Measurements from ENCODE around the gene THSD7B.

Gene THSD7B

DNA sequence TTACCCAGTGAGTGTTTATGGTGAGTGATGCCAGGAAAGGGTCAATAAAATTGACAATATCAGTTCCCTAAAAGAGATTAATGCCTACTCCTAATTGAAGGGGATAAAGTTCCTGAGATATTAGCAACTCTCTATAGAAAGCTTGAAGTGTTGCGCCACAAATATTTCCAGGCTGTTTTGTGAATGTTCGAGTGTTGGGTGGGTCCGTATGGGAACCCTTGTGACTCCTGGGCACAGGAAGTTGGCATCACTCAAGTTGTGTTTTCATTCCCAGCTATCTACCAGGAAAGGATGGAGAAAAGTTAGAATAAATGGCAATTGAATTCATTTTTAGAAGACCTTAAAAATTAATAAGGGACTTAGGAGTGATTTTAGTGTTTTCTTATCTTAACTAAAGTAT lies 472.7 kb downstream of the THSD7B start:
- H3K4me1 ChIP-seq (ENCODE audit: control insufficient read depth, insufficient read depth, low read length, poor library complexity, severe bottlenecking), result no peaks in the 10 kb centered on the region
- no peak overlapping the region for H3K27ac ChIP-seq (ENCODE audit: insufficient read depth, low read length, poor library complexity, severe bottlenecking)
- H3K36me3 ChIP-seq (ENCODE audit: control insufficient read depth, insufficient read depth, low read length), result no peaks in the 10 kb centered on the region
- no peaks in the 10 kb centered on the region for H3K27me3 ChIP-seq (replicated peaks; ENCODE audit: control insufficient read depth, insufficient read depth, low read length, poor library complexity, severe bottlenecking)
- DNase-seq, result no peak
- H3K9me3 ChIP-seq (ENCODE audit: control insufficient read depth, low read length), result no peaks in the 10 kb centered on the region
- H3K4me3 ChIP-seq (ENCODE audit: insufficient read depth, low read depth, low read length, poor library complexity, severe bottlenecking), result no peak overlapping the region

DNA sequence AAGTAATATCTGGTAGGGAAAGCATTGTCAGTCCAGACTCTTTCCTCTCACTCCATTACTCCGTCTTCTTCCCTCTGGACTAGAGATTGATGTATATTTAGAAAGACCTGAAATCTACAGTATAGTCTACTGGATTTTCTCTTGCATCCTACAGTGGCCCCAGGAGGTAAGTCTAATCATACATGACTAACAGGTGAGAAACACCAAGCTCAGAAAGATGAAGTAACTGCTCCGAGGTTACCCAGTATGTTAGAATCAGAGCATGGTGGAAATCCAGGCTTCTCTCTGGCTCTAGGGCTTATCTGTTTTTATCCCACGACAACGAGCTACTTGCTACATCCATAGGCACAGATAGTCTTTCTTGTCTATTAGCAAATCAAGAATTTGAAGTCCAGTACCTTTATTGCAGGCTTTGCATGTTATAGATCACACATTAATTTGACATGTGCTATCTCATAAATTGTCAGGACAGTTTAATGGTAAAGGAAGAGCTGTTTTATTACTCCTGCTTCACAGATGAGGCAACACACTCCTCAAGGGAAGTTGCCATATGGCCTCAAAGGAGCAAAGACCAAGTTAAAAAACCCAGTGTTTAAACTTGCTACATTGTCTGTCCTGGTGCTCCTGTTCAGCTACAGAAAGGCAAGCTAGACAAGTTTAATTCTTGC lies 484.3 kb downstream of the THSD7B start:
- Histone ChIP-seq H3K27me3 (replicated peaks; ENCODE audit: control insufficient read depth, insufficient read depth, low read length, poor library complexity, severe bottlenecking) (no peaks in the 10 kb centered on the region), H3K4me1 (ENCODE audit: control insufficient read depth, insufficient read depth, low read length, poor library complexity, severe bottlenecking) (no peaks in the 10 kb centered on the region), H3K36me3 (ENCODE audit: control insufficient read depth, insufficient read depth, low read length) (no peaks in the 10 kb centered on the region), H3K4me3 (ENCODE audit: insufficient read depth, low read depth, low read length, poor library complexity, severe bottlenecking) (no peak overlapping the region), H3K27ac (ENCODE audit: insufficient read depth, low read length, poor library complexity, severe bottlenecking) (no peak overlapping the region), H3K9me3 (ENCODE audit: control insufficient read depth, low read length) (no peaks in the 10 kb centered on the region)
- no peak for DNase-seq

DNA sequence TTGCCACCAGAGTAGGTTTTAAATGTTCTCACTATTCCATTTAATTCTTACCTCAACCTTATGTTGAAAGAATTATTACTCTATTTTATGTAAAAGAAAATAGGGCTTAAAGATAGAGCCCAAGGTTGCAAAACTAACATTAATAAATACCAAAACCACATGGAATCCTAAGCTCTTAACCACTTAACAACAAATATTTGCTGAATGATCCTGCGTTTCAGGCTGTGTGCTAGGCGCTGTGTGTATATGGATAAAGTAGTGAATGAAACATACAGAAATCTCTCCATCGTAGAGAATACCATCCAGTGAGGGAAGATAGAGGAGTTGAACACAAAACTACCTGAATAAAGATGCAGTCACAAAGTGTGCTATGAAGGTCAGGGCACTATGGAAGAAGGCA lies 485.1 kb downstream of the THSD7B start:
- Histone ChIP-seq H3K27me3 (replicated peaks; ENCODE audit: control insufficient read depth, insufficient read depth, low read length, poor library complexity, severe bottlenecking) (no peaks in the 10 kb centered on the region), H3K27ac (ENCODE audit: insufficient read depth, low read length, poor library complexity, severe bottlenecking) (no peak overlapping the region), H3K9me3 (ENCODE audit: control insufficient read depth, low read length) (no peaks in the 10 kb centered on the region), H3K4me3 (ENCODE audit: insufficient read depth, low read depth, low read length, poor library complexity, severe bottlenecking) (no peak overlapping the region), H3K4me1 (ENCODE audit: control insufficient read depth, insufficient read depth, low read length, poor library complexity, severe bottlenecking) (no peaks in the 10 kb centered on the region), H3K36me3 (ENCODE audit: control insufficient read depth, insufficient read depth, low read length) (no peaks in the 10 kb centered on the region)
- DNase-seq, result no peak

DNA sequence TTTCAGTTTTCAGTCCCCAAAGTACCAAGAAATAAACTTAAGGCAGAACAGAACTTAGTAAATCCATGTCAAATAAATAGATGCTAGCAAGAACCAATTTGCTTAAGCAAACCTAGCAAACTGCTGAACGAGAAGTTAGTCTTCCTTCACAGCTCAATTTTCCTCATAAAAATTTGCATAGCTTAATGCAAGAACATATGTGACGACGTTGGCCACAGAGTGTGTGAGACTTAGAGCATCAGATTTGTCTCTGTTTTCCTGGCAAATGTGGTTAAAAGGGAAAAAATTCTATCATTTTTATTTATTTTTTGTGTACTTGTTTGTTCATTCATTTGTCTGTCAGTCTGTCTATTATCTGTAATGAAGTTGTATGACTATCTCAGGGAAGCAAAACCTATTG lies 485.7 kb downstream of the THSD7B start:
- Histone ChIP-seq H3K9me3 (ENCODE audit: control insufficient read depth, low read length) (no peaks in the 10 kb centered on the region), H3K27ac (ENCODE audit: insufficient read depth, low read length, poor library complexity, severe bottlenecking) (no peak overlapping the region), H3K27me3 (replicated peaks; ENCODE audit: control insufficient read depth, insufficient read depth, low read length, poor library complexity, severe bottlenecking) (no peaks in the 10 kb centered on the region), H3K4me3 (ENCODE audit: insufficient read depth, low read depth, low read length, poor library complexity, severe bottlenecking) (no peak overlapping the region), H3K4me1 (ENCODE audit: control insufficient read depth, insufficient read depth, low read length, poor library complexity, severe bottlenecking) (no peaks in the 10 kb centered on the region), H3K36me3 (ENCODE audit: control insufficient read depth, insufficient read depth, low read length) (no peaks in the 10 kb centered on the region)
- no peak for DNase-seq

DNA sequence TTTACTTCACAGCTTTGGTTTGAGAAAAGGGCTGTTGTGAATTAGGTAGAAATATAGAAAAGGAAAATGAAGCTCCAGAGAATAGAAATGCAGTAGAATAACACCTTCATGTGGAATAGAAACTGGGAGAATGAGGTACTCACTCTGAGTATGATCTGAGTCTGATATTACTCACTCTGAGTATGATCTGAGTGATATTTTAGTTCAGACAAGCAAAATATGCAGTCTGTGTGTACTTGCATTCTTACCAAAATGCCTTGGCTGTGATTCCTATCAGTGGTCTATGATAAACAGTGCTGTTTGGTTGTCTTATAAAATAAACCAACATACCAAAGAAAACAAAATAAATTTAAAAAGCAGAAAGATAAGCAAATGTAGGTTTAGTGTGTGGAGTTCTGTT lies 487.6 kb downstream of the THSD7B start:
- no peaks in the 10 kb centered on the region for H3K36me3 ChIP-seq (ENCODE audit: control insufficient read depth, insufficient read depth, low read length)
- H3K4me1 ChIP-seq (ENCODE audit: control insufficient read depth, insufficient read depth, low read length, poor library complexity, severe bottlenecking), result no peaks in the 10 kb centered on the region
- H3K9me3 ChIP-seq (ENCODE audit: control insufficient read depth, low read length), result no peaks in the 10 kb centered on the region
- no peak overlapping the region for H3K4me3 ChIP-seq (ENCODE audit: insufficient read depth, low read depth, low read length, poor library complexity, severe bottlenecking)
- no peak overlapping the region for H3K27ac ChIP-seq (ENCODE audit: insufficient read depth, low read length, poor library complexity, severe bottlenecking)
- DNase-seq, result no peak
- no peaks in the 10 kb centered on the region for H3K27me3 ChIP-seq (replicated peaks; ENCODE audit: control insufficient read depth, insufficient read depth, low read length, poor library complexity, severe bottlenecking)

DNA sequence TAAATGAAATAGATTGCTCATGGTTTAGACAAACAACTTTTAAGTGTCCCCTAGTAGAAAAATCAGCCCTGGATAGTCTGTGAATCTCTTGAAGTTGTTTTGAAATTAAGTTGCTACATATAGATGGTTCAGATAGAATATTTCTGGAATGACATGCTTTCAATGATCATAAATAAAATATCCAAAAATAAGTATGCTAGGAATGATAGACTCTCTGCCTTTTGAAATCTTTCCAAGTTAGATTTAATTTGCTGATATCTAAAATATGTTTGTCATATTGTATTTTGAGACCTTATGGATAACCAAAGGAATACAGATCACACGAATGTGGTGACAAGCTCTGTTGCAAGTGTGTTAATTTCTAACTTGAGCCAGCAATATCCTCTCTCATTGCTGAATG lies 488.7 kb downstream of the THSD7B start:
- no peaks in the 10 kb centered on the region for H3K27me3 ChIP-seq (replicated peaks; ENCODE audit: control insufficient read depth, insufficient read depth, low read length, poor library complexity, severe bottlenecking)
- no peaks in the 10 kb centered on the region for H3K36me3 ChIP-seq (ENCODE audit: control insufficient read depth, insufficient read depth, low read length)
- no peak overlapping the region for H3K27ac ChIP-seq (ENCODE audit: insufficient read depth, low read length, poor library complexity, severe bottlenecking)
- no peaks in the 10 kb centered on the region for H3K9me3 ChIP-seq (ENCODE audit: control insufficient read depth, low read length)
- H3K4me3 ChIP-seq (ENCODE audit: insufficient read depth, low read depth, low read length, poor library complexity, severe bottlenecking), result no peak overlapping the region
- H3K4me1 ChIP-seq (ENCODE audit: control insufficient read depth, insufficient read depth, low read length, poor library complexity, severe bottlenecking), result no peaks in the 10 kb centered on the region
- DNase-seq, result no peak

DNA sequence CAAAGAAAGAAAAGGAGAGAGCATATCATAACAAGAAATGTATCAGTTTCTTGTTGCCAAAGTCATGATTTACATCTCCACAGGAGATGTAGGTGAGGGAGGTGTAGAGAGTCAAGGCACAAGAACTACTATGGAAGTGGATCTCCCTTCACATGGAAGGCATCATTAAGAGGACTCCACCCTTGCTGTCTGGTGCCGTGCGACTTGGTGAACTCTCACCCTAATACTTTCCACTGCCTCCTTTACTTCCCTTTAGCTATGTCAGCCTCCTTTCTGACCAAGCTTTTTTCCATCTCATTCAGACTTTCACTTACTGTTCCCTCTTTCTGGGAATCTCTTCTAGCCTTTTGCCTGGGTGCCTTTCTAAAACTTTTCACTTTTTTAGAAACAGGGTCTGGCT lies 490.0 kb downstream of the THSD7B start:
- Histone ChIP-seq H3K4me1 (ENCODE audit: control insufficient read depth, insufficient read depth, low read length, poor library complexity, severe bottlenecking) (no peaks in the 10 kb centered on the region), H3K27me3 (replicated peaks; ENCODE audit: control insufficient read depth, insufficient read depth, low read length, poor library complexity, severe bottlenecking) (no peaks in the 10 kb centered on the region), H3K27ac (ENCODE audit: insufficient read depth, low read length, poor library complexity, severe bottlenecking) (no peak overlapping the region), H3K36me3 (ENCODE audit: control insufficient read depth, insufficient read depth, low read length) (no peaks in the 10 kb centered on the region), H3K4me3 (ENCODE audit: insufficient read depth, low read depth, low read length, poor library complexity, severe bottlenecking) (no peak overlapping the region), H3K9me3 (ENCODE audit: control insufficient read depth, low read length) (no peaks in the 10 kb centered on the region)
- DNase-seq, result no peak

DNA sequence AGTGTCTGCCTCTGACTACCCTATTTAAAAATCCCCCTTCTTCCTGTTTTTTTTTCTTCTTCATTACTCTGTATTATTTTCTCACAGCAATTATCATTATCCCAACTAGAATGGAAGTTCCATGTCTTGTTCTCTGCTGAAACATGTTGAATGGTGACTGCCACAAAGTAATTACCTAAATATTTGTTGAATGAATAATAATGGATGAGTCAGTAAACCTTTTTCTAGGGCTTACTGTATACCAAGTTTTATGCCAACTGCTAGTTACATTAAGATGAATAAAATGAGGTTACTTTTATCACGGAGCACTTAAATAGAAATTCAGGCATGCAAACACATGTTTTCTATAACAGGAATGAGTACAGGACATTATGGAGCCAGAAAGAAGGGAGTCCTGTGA lies 490.6 kb downstream of the THSD7B start:
- no peaks in the 10 kb centered on the region for H3K4me1 ChIP-seq (ENCODE audit: control insufficient read depth, insufficient read depth, low read length, poor library complexity, severe bottlenecking)
- no peaks in the 10 kb centered on the region for H3K36me3 ChIP-seq (ENCODE audit: control insufficient read depth, insufficient read depth, low read length)
- DNase-seq, result no peak
- no peaks in the 10 kb centered on the region for H3K9me3 ChIP-seq (ENCODE audit: control insufficient read depth, low read length)
- H3K27me3 ChIP-seq (replicated peaks; ENCODE audit: control insufficient read depth, insufficient read depth, low read length, poor library complexity, severe bottlenecking), result no peaks in the 10 kb centered on the region
- H3K4me3 ChIP-seq (ENCODE audit: insufficient read depth, low read depth, low read length, poor library complexity, severe bottlenecking), result no peak overlapping the region
- H3K27ac ChIP-seq (ENCODE audit: insufficient read depth, low read length, poor library complexity, severe bottlenecking), result no peak overlapping the region

DNA sequence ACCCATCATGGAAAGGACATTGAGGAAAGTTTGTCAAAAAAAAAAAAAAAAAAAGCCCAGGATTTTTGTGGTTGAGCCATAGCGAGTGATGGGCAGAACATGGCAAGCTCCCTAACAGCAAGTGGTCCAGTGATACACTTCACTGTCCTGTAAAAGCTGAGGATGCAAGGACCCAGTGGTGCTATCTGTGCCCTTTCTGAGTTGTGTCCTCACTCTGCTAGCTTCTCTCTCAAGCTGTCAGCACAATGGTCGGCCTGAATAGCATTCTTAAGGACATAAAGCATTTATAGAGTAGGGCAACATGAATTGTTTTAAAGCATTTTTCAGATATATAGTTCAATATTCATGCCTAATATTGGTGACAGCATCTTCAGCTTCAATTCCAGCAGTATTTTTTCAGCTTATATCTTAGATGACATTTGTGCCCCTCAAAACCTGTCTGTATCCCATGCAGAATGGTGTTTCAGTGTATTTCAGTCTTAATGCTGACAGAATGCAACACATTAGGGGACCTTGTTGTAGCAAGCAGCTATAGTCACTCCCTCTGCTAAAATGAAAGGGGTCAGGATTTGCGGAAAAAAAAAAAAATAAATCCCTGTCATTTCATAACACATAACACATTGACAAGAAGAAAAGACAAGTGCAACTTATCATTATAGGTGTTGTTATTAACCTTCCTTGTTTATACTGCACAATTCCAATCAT lies 496.7 kb downstream of the THSD7B start:
- no peak for DNase-seq
- Histone ChIP-seq H3K36me3 (ENCODE audit: control insufficient read depth, insufficient read depth, low read length) (no peaks in the 10 kb centered on the region), H3K4me3 (ENCODE audit: insufficient read depth, low read depth, low read length, poor library complexity, severe bottlenecking) (no peak overlapping the region), H3K27ac (ENCODE audit: insufficient read depth, low read length, poor library complexity, severe bottlenecking) (no peak overlapping the region), H3K4me1 (ENCODE audit: control insufficient read depth, insufficient read depth, low read length, poor library complexity, severe bottlenecking) (no peaks in the 10 kb centered on the region), H3K9me3 (ENCODE audit: control insufficient read depth, low read length) (no peaks in the 10 kb centered on the region), H3K27me3 (replicated peaks; ENCODE audit: control insufficient read depth, insufficient read depth, low read length, poor library complexity, severe bottlenecking) (no peaks in the 10 kb centered on the region)

DNA sequence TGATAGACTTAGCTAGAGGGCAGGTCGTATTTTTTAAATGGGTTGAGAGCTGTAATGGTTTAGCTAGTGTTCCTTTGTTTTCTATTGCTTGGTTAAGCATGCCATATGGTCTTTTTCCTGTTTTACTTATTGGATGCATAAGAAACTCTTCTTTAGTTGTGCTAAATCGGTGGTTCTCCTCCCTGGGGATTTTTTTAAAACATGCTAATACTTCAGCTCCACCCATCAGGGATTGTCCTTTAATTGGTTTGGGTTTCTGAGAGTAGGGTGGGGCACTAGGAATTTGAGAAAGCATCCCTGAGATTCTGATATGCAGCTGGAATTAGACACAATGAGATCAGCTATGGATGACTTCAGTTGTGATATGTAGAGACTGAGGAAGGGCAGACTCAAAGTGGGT lies 497.2 kb downstream of the THSD7B start:
- Histone ChIP-seq H3K4me3 (ENCODE audit: insufficient read depth, low read depth, low read length, poor library complexity, severe bottlenecking) (no peak overlapping the region), H3K27me3 (replicated peaks; ENCODE audit: control insufficient read depth, insufficient read depth, low read length, poor library complexity, severe bottlenecking) (no peaks in the 10 kb centered on the region), H3K36me3 (ENCODE audit: control insufficient read depth, insufficient read depth, low read length) (no peaks in the 10 kb centered on the region), H3K4me1 (ENCODE audit: control insufficient read depth, insufficient read depth, low read length, poor library complexity, severe bottlenecking) (no peaks in the 10 kb centered on the region), H3K27ac (ENCODE audit: insufficient read depth, low read length, poor library complexity, severe bottlenecking) (no peak overlapping the region), H3K9me3 (ENCODE audit: control insufficient read depth, low read length) (no peaks in the 10 kb centered on the region)
- DNase-seq, result no peak
